HepG2 (cell line): ENCODE data around the gene NOL11. TPM values are rescaled to one million over a fixed set of nuclear protein-coding genes. Genes with fewer than 3 reads are reported as not detected.

ENCODE experiments used
- ATAC-seq: fragments of 200-7000 bp; cut with Tn5 transposase; 3 replicates; pipeline ENCODE4 v1.9.1; 2020; ENCODE audit warnings: mild to moderate bottlenecking, moderate library complexity
- BruUV-seq: library from RNA; stranded (reverse); fragments of 400-500 nt; replicated peaks from 2 replicates; lab custom pipeline; 2021; lab: Mats Ljungman, UMichigan
- CTCF ChIA-PET: fragments of 300-600 bp; formaldehyde crosslinking; extraction: SDS; loops from one replicate; lab custom pipeline; 2021; ENCODE audit warnings: low total read pairs, inconsistent platforms, low intra/inter-chr PET ratio; lab: Yijun Ruan, JAX
- POLR2A ChIA-PET: fragments of 350-600 bp; sonication (Branson Sonifier 250); formaldehyde crosslinking; loops from one replicate; lab custom pipeline; 2020; ENCODE audit warnings: antibody characterized with exemption, inconsistent platforms; lab: Yijun Ruan, JAX
- DNase-seq: peaks from one replicate; pipeline ENCODE4 v3.0.0-alpha.2; 2015; ENCODE audit warnings: low spot score
- FAIRE-seq: peaks from 3 replicates; lab custom pipeline; 2011; peaks lifted over from hg19 to GRCh38; lab: Jason Lieb, UNC
- H2AFZ ChIP-seq: one replicate; pipeline ENCODE4 v1.6.1; 2011; ENCODE audit warnings: low read length, inconsistent platforms
- H3K27ac ChIP-seq: fragments of 300-600 bp; 3 replicates; pipeline ENCODE4 v1.8.0; 2011; ENCODE audit warnings: mixed run types, mild to moderate bottlenecking, mixed read lengths, low read length, inconsistent platforms; ENCODE audit not compliant: insufficient read depth; ENCODE audit errors: extremely low read length
- H3K27me3 ChIP-seq, 2 experiments: fragments of 200-600 bp in 1 of 2; 2 replicates in 1 of 2; 3 replicates in 1 of 2; pipeline versions ENCODE4 v1.6.0 to v1.8.0; 2011; ENCODE audit warnings: low read length in 2 of 2, mild to moderate bottlenecking in 2 of 2, moderate library complexity in 2 of 2, inconsistent platforms in 1 of 2; ENCODE audit not compliant: insufficient read depth in 2 of 2, control insufficient read depth in 1 of 2
- H3K36me3 ChIP-seq, 2 experiments: fragments of 200-600 bp in 1 of 2; replicated peaks in 1 of 2; 2 replicates in 1 of 2; 3 replicates in 1 of 2; pipeline versions ENCODE4 v1.5.1 to v1.8.0; 2011; ENCODE audit warnings: low read length in 2 of 2, inconsistent platforms in 1 of 2; ENCODE audit not compliant: insufficient read depth in 2 of 2, control insufficient read depth in 1 of 2
- H3K4me1 ChIP-seq: 2 replicates; pipeline ENCODE4 v1.5.1; 2012; ENCODE audit warnings: low read length, inconsistent platforms; ENCODE audit not compliant: insufficient read depth
- H3K4me2 ChIP-seq: 2 replicates; pipeline ENCODE4 v1.6.0; 2011; ENCODE audit warnings: low read depth, low read length, inconsistent platforms
- H3K4me3 ChIP-seq, 3 experiments: fragments of 200-600 bp in 1 of 3; sonication (generic), shearing (Covaris generic) in 1 of 3; replicated peaks in 1 of 3; 2 replicates each; pipeline ENCODE4 v1.5.1; 2011 to 2016; ENCODE audit warnings: low read length in 3 of 3, inconsistent platforms in 2 of 3, low read depth in 2 of 3, mild to moderate bottlenecking in 2 of 3, control low read depth in 1 of 3, mixed read lengths in 1 of 3; ENCODE audit not compliant: insufficient read depth in 1 of 3
- H3K79me2 ChIP-seq: one replicate; pipeline ENCODE4 v1.6.1; 2011; ENCODE audit warnings: low read length, inconsistent platforms; ENCODE audit not compliant: insufficient read depth
- H3K9ac ChIP-seq: 2 replicates; pipeline ENCODE4 v1.6.0; 2011; ENCODE audit warnings: mild to moderate bottlenecking, low read depth, low read length, inconsistent platforms; ENCODE audit not compliant: insufficient read depth
- H3K9me3 ChIP-seq: 2 replicates; pipeline ENCODE4 v1.5.1; 2012; ENCODE audit warnings: mild to moderate bottlenecking, low read length
- H4K20me1 ChIP-seq: 2 replicates; pipeline ENCODE4 v1.6.0; 2011; ENCODE audit warnings: inconsistent platforms, mild to moderate bottlenecking, low read length, moderate library complexity; ENCODE audit not compliant: insufficient read depth
- FOXM1 ChIP-seq: sonication (generic); formaldehyde crosslinking; IDR thresholded peaks from 2 replicates; pipeline ENCODE4 v1.5.0; 2020; ENCODE audit warnings: missing genetic modification reagents
- HOXA5 ChIP-seq: sonication (generic); formaldehyde crosslinking; IDR thresholded peaks from 2 replicates; pipeline ENCODE4 v1.4.0; 2020; ENCODE audit warnings: missing genetic modification reagents
- KLF6 ChIP-seq: IDR thresholded peaks from 2 replicates; pipeline ENCODE4 v1.8.0; 2016; ENCODE audit warnings: missing biosample characterization, missing genetic modification reagents
- NFYB ChIP-seq: sonication (generic); formaldehyde crosslinking; IDR thresholded peaks from 2 replicates; pipeline ENCODE4 v1.4.0; 2020; ENCODE audit warnings: missing genetic modification reagents
- PHF8 ChIP-seq: sonication (generic); formaldehyde crosslinking; IDR thresholded peaks from 2 replicates; pipeline ENCODE4 v1.5.0; 2020; ENCODE audit warnings: missing genetic modification reagents
- RFX3 ChIP-seq: IDR thresholded peaks from 2 replicates; pipeline ENCODE4 v1.6.1; 2016; ENCODE audit warnings: missing biosample characterization, missing genetic modification reagents
- SMC3 ChIP-seq: IDR thresholded peaks from 2 replicates; pipeline ENCODE4 v1.6.1; 2011; ENCODE audit warnings: low read length, improper control_type of control experiment
- ZC3H4 ChIP-seq: sonication (generic); formaldehyde crosslinking; IDR thresholded peaks from 2 replicates; pipeline ENCODE4 v1.4.0; 2020; ENCODE audit warnings: missing genetic modification reagents, borderline replicate concordance
- ZKSCAN5 ChIP-seq: sonication (generic); formaldehyde crosslinking; IDR thresholded peaks from 2 replicates; pipeline ENCODE4 v1.5.1; 2020; ENCODE audit warnings: mild to moderate bottlenecking, missing genetic modification reagents
- ZNF432 ChIP-seq: sonication (generic); formaldehyde crosslinking; IDR thresholded peaks from 2 replicates; pipeline ENCODE4 v1.5.0; 2020; ENCODE audit warnings: missing genetic modification reagents, mild to moderate bottlenecking, borderline replicate concordance
- ZNF772 ChIP-seq: sonication (generic); formaldehyde crosslinking; IDR thresholded peaks from 2 replicates; pipeline ENCODE4 v1.5.0; 2020; ENCODE audit warnings: mild to moderate bottlenecking, missing genetic modification reagents
- ZNF775 ChIP-seq: sonication (generic); formaldehyde crosslinking; IDR thresholded peaks from 2 replicates; pipeline ENCODE4 v1.4.0; 2020; ENCODE audit warnings: missing genetic modification reagents, mild to moderate bottlenecking, moderate library complexity, borderline replicate concordance
- WGBS: methylation state at CpG from one replicate; pipeline ENCODE4 v1.1.6; 2017; ENCODE audit warnings: low lambda C conversion rate; 5-methylcytosine and 5-hydroxymethylcytosine counted together
- in situ Hi-C: cut with HindIII; loops from 2 replicates; pipeline ENCODE4 v1.10.0; 2017; ENCODE audit warnings: low pct_unique_long_range_greater_than_20kb; ENCODE audit not compliant: extremely low pct_ligation_motif_present
- intact Hi-C: fragments of 100-400 bp; cut with micrococcal nuclease; formaldehyde crosslinking; loops from one replicate; pipeline ENCODE4 v1.10.0; 2022; ENCODE audit not compliant: unreplicated experiment
- polyA plus RNA-seq, 8 experiments: library from polyadenylated mRNA; depleted of rRNA in 3 of 8; stranded (reverse) in 7 of 8; unstranded in 1 of 8; fragments of >200 nt; fragmentation: Illumina TruSeq in 4 of 8; extraction: Trizol in 4 of 8; gene quantifications; 2 replicates each; pipeline versions ENCODE4 v1.2.1 to v1.2.3, GENCODE V29; 2011 to 2016; ENCODE audit warnings: low read depth in 4 of 8, missing spikeins in 1 of 8, mixed read lengths in 1 of 8; ENCODE audit not compliant: insufficient read depth in 1 of 8
- total RNA-seq, 5 experiments: library from RNA; depleted of rRNA; stranded (reverse); fragments of >200 nt; fragmentation: Illumina TruSeq; extraction: Trizol; gene quantifications; 2 replicates each; pipeline ENCODE4 v1.2.3, GENCODE V29; 2016; ENCODE audit warnings: low read depth in 1 of 5
- TF ChIP-seq, protein P1 (sequence below): sonication (generic); formaldehyde crosslinking; IDR thresholded peaks from 2 replicates; pipeline ENCODE4 v1.5.0; 2020; ENCODE audit warnings: mild to moderate bottlenecking, missing genetic modification reagents

Gene NOL11
- total and polyA plus RNA-seq, 2 of the 13 experiments (the other 11 are each of a cell fraction or from before 2014, with no cell fraction given) = 45.8 to 124 TPM

DNA sequence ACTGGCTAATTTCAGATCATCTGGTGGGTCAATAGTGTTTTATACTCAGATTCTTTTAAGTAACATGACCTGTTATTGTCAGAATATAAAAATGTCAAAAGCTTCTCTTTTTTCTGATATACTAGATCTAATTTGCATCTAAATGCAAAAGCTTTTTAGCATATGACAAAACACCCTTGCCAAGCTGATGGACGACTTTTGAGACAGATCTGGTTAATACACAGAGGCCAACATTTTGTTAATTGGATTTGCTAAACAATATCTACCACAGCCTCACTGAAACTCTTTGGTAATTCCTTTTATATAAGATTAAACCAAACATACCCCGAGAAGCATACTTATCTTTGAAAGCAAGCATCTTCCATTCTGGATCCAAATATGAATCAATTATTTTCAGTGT lies 10.3 kb upstream of the NOL11 start:
- no peak for ATAC-seq
- no peaks in the 10 kb centered on the region for H3K79me2 ChIP-seq
- CTCF ChIA-PET = no interaction called here
- POLR2A ChIA-PET = no interaction called here
- H3K36me3 ChIP-seq = no peaks in the 10 kb centered on the region
- no peaks in the 10 kb centered on the region for H3K9me3 ChIP-seq
- no peak overlapping the region for H2AFZ ChIP-seq
- WGBS = 12% methylated on average over 2 of the region's 2 CpGs
- H3K27ac ChIP-seq = no peak overlapping the region
- no peaks in the 10 kb centered on the region; a peak in 1 of 5 replicates for H3K27me3 ChIP-seq
- no peak overlapping the region for H3K4me2 ChIP-seq
- no peaks in the 10 kb centered on the region for H3K4me1 ChIP-seq
- intact Hi-C loops (no loop called here), in situ Hi-C loops (no loop called here)
- FAIRE-seq = no peak
- no peak for DNase-seq
- no peak overlapping the region for H3K4me3 ChIP-seq
- TF ChIP-seq FOXM1 (CRISPR knock-in tag) = no peak
- TF ChIP-seq ZNF432 (CRISPR knock-in tag) = no peak
- no peak for TF ChIP-seq SMC3
- no peak for TF ChIP-seq ZKSCAN5 (CRISPR knock-in tag)
- no peak for TF ChIP-seq KLF6
- TF ChIP-seq RFX3 (CRISPR knock-in tag) = no peak
- TF ChIP-seq HOXA5 = no peak
- TF ChIP-seq NFYB (CRISPR knock-in tag) = no peak
- TF ChIP-seq ZC3H4 (CRISPR knock-in tag) = no peak
- TF ChIP-seq ZNF775 (CRISPR knock-in tag) = no peak
- TF ChIP-seq, protein P1, sequence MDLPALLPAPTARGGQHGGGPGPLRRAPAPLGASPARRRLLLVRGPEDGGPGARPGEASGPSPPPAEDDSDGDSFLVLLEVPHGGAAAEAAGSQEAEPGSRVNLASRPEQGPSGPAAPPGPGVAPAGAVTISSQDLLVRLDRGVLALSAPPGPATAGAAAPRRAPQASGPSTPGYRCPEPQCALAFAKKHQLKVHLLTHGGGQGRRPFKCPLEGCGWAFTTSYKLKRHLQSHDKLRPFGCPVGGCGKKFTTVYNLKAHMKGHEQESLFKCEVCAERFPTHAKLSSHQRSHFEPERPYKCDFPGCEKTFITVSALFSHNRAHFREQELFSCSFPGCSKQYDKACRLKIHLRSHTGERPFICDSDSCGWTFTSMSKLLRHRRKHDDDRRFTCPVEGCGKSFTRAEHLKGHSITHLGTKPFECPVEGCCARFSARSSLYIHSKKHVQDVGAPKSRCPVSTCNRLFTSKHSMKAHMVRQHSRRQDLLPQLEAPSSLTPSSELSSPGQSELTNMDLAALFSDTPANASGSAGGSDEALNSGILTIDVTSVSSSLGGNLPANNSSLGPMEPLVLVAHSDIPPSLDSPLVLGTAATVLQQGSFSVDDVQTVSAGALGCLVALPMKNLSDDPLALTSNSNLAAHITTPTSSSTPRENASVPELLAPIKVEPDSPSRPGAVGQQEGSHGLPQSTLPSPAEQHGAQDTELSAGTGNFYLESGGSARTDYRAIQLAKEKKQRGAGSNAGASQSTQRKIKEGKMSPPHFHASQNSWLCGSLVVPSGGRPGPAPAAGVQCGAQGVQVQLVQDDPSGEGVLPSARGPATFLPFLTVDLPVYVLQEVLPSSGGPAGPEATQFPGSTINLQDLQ (CRISPR knock-in tag) = no peak
- TF ChIP-seq PHF8 (CRISPR knock-in tag) = no peak
- TF ChIP-seq ZNF772 (CRISPR knock-in tag) = no peak
- H3K9ac ChIP-seq = no peak overlapping the region
- no TSS peak for BruUV-seq
- H4K20me1 ChIP-seq = no peaks in the 10 kb centered on the region
